Choroid plexus epithelial cell (primary cell): Measurements from ENCODE around the gene KBTBD12.
A peak's percentile ranks its signal among the peaks of the same experiment; 100 is the strongest.

Experiments used
- DNase-seq: peaks from one replicate; pipeline ENCODE4 v3.0.0-alpha.2; 2010; ENCODE audit warnings: low read depth
- H3K4me3 ChIP-seq: 2 replicates; pipeline ENCODE4 v1.5.1; 2011; ENCODE audit warnings: low read depth, mild to moderate bottlenecking, control low read depth, low read length, moderate library complexity
- TF ChIP-seq, protein P1 (sequence below): conservative IDR thresholded peaks from 2 replicates; pipeline ENCODE4 v1.5.1; 2011; ENCODE audit warnings: low read depth, mild to moderate bottlenecking, control low read depth, inconsistent platforms, low read length, moderate library complexity

KBTBD12 gene

DNA sequence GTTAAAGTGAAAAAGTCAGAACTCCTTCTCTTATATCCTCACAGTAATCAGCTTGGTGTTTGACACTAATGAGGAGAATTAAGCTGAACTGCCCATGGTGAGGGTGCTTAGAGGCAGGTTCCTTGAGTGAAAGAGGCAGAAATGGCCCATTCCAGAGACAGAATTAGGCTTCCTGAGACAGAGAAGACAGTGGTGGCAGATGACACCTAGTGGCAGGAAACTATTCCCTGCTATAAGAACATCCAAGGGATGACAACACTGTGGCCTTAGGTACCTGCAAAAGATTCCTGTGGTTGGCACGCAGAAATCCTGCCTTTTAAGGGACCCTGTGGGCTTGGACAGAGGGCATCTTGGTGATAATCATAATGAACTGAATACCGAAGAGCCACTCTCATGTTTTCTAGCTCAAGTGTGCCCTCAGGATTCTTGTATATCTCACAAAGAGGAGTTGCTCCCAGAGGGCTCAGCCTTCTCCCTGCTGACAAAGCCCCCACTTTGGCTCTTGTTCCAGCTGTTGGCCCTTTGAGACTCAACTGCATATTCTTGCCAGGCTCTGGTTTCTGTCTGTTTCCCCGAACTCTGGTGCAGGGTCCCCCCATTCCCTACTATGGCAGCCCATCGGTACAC, 56.0 kb downstream of the KBTBD12 start:
- TF ChIP-seq, protein P1, sequence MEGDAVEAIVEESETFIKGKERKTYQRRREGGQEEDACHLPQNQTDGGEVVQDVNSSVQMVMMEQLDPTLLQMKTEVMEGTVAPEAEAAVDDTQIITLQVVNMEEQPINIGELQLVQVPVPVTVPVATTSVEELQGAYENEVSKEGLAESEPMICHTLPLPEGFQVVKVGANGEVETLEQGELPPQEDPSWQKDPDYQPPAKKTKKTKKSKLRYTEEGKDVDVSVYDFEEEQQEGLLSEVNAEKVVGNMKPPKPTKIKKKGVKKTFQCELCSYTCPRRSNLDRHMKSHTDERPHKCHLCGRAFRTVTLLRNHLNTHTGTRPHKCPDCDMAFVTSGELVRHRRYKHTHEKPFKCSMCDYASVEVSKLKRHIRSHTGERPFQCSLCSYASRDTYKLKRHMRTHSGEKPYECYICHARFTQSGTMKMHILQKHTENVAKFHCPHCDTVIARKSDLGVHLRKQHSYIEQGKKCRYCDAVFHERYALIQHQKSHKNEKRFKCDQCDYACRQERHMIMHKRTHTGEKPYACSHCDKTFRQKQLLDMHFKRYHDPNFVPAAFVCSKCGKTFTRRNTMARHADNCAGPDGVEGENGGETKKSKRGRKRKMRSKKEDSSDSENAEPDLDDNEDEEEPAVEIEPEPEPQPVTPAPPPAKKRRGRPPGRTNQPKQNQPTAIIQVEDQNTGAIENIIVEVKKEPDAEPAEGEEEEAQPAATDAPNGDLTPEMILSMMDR: peak; percentile 86
- peak; percentile 75 for DNase-seq
- no peak overlapping the region for H3K4me3 ChIP-seq

DNA sequence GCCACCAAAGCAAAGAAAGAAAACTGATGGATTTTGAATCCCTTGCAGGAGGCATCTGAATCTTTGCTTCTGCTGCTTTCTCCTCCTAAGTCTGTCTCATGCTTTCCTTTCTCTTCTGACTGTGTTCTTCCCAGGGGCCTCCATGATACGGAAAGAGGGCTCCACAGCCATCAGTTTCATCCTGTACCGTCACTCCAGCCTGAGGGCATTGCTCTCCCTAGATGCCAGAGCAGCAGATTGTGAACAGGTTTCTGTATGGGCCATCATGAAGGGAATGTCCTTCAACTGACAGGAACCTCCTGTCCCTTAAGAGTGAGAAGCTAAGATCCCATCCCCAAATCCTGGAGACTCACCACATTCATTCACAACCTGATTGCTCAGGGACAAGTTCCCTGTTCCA, 59.2 kb downstream of the KBTBD12 start:
- no peak overlapping the region for H3K4me3 ChIP-seq
- no peak for DNase-seq
- TF ChIP-seq, protein P1: no peak

DNA sequence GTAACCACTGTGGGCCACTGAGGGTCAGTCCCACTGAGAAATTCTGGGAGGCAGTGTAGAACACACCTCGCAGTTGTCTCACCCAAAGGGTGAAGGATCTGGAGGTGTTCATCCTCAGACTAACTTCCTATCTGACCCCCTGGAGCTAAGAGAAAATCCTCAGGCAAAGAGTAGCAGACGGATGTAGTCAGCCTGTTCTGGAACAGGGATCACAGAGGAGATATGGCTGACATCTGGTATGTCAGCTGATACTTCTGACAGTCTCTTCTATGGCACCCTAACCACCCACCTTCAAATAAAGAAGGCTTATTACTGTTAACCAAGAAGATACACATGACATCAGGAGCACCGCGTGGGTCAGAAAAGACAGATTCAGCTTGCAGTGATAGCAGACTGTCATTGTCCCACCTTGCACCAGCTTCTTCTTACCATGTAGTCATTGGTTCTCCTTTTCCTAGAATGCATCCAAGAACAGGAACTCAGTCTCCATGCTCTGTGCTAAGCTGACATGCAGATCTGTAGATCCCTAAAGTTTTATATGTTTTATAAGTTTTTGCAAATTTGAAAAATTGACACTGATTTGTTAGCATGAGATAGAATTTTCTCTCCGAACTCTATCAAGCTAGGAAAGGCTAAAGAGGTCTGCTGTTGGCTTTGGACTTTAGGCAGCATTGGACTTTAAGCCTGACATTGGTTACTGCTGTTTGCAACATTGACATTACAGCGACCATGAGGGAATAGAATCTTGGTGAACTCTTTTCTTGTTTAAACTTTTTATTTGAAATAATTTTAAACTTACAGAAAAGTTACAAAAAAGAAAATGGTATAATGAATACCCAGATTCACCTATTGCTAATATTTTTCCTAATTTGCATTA, 60.4 kb downstream of the KBTBD12 start:
- DNase-seq: no peak
- TF ChIP-seq, protein P1: no peak
- H3K4me3 ChIP-seq: no peak overlapping the region

DNA sequence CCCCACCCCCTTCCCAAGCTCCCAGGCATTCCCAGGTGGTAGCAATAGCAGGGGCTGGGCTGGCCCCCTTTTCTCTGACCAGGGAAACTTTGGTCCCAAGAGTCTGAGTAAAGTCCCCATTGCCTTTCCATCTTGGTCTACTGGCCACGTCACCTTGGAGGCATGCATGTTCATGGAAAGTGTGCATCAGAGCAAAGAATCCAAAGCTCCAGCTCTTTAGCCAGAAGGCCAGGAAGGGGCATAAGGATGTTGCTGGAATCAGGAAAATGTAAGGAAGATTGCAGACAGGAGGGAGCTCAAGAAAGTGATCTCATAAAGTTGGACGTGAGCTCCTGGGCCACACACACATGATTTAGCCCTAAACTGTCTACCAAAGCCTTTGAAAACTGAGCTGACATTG, 63.6 kb downstream of the KBTBD12 start:
- H3K4me3 ChIP-seq: no peak overlapping the region
- DNase-seq: no peak
- TF ChIP-seq, protein P1: no peak

DNA sequence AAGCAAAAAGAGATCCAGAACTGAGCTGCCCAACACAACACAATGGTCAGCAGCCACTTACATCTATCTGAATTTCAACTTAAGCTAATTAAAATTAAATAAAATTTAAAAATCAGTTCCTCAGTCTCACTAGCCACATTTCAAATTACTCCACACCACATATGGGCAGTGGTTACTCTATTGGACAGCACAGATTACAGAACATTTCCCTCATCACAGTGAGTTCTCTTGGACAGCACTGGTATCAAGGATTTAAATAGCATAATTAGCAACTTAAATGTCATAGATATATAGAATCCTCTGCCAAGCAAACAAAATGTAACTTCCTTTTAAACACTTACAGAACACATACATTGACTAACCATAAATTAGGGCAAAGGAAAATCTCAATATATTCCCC, 64.4 kb downstream of the KBTBD12 start:
- no peak for DNase-seq
- TF ChIP-seq, protein P1: no peak
- no peak overlapping the region for H3K4me3 ChIP-seq

DNA sequence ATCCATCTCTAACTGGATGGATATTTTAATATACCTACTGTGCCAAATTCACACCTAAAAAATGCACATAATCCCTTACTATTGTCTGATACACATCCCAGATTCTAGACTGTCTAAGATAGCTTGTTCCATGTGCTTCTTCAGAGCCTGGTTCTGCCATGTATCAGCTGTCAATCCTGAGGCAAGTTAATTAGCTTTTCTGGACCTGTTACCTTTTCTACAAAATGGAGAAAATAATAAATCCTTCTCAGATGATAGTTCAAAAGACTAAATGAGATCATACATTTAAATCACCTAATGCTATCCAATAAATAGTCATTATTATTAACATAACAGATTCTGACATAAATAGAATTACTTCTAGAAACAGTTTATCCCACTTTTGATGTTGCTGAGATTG, 66.1 kb downstream of the KBTBD12 start:
- TF ChIP-seq, protein P1: no peak
- H3K4me3 ChIP-seq: no peak overlapping the region
- DNase-seq: no peak
